ENCODE results near the gene SEPTIN6.

SEPTIN6 gene

GRCh38 chrX:119693040-119693995 lies at the start of gene SEPTIN6:
Gene SEPTIN6 (minus strand): TSS chrX:119693168. CDS start chrX:119693105, 63 bp downstream.
- no peak for DNase-seq

GRCh38 chrX:119738742-119739141 lies 45.8 kb upstream of the SEPTIN6 start:
- DNase-seq: no peak

GRCh38 chrX:119736206-119736764 lies 43.3 kb upstream of the SEPTIN6 start:
- DNase-seq: no peak

DNA sequence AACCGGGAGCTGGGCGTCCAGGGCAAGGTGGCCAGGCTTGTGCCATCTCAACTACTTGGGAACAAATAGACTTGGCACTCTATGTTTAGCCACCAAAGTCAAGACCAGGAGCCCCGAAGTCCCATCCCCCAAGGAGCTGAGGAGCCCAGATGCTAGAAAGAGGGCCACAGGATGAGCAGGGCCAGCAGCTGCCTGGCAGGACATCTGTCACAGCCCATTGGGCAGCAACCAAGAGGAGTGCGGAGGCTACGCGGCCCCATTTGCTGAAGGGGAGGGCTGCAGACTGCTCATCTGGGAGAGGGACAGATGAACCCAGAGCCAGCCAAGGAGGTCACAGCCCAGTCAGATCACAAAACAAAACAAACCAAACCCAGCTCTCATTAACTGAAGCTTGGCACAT lies 42.5 kb upstream of the SEPTIN6 start:
- no peak for DNase-seq

DNA sequence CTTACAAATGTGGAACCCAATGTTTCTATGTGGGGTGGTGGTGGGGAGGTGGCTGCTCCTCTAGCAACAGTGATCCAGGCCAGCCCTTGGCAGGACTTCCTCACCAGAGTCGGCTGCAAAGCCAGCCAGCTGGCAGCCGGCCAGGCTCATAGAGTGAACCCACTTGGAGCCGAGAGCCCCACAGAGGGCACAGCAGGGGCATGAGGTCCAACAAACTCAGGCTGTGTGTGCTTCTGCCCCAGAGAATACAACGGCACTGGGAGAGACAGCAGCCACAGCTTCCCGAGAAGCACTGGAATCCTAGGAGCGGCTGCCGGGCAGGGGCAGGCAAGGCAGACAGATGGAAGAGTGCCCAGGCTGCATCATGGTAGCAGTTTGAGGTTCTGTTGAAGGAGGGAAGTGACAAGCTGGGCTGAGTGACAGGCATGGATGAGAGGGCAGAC lies 42.0 kb upstream of the SEPTIN6 start:
- peak; percentile 50 for DNase-seq

DNA sequence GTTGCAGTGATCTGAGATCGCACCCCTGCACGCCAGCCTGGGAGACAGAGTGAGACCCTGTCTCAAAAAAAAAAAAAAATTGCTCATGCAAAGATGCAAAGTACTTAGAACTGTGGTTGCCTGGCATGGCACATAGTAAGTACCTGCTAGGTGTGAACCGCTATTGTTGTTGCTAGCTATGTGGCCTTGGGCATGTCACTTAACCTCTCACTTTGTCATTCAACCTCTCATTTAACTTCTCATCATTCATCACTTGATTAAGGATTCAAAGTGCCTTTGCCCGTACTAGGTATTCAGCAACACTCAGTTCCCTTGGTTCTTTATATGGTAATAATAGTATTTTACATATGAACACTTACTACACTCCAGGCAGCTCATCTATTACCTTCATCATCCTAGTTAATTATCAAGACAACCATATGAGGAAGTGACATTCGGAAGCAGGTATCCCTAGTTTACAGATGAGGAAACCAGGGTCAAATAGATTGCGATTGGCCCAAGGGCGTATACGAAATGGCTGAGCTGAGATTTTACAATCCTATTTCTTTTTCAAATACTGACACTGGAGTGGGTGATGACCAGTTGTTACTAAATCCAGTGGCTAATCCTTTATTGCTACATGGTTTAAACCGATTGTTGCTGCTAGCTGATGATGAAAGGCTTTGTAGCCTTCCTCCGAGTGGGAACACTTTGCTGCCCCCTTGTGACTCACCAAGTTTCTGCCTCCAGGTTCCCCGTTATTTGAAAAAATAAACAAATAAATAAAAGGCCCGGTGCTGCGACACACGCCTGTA lies 36.6 kb upstream of the SEPTIN6 start:
- DNase-seq: no peak

- no peak for DNase-seq
Observed at GRCh38 chrX:119728487-119728886, 35.5 kb upstream of the SEPTIN6 start.

- DNase-seq: no peak
Observed at GRCh38 chrX:119726900-119727555, 34.1 kb upstream of the SEPTIN6 start.

DNA sequence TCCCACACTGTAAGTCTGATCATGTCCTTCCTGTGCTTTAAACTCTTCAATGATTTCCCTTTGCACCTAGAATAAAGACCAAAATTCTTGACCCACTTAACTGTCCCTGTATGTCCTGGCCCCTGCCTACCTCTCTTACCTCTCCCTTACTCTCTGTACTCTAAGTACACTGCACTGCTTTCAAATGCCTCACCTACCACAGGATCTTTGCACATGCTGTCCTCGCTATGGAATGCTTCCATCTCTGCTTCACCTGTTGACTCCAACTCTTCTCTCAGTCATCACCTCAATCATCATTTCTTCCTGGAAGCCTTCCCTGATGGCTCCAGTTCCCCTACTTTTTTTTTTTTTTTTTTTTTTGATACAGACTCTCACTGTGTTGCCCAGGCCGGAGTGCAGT lies 29.0 kb upstream of the SEPTIN6 start:
- no peak for DNase-seq

DNA sequence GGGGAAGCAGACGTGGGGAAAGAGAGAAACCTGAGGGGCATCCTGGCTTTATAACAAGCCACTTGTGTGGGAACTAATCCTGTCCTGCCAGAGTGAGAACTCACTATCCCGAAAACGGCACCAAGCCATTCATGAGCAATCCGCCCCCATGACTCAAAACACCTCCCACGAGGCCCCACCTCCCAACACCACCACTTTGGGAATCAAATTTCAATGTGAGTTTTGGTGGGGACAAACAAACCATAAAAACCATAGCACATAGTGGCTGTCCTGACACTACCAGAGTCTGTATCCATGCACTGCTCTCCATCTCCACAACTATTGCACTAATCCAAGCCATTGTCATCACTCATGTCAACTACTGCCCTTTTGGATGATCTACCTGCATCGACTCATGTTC lies 28.5 kb upstream of the SEPTIN6 start:
- no peak for DNase-seq

DNA sequence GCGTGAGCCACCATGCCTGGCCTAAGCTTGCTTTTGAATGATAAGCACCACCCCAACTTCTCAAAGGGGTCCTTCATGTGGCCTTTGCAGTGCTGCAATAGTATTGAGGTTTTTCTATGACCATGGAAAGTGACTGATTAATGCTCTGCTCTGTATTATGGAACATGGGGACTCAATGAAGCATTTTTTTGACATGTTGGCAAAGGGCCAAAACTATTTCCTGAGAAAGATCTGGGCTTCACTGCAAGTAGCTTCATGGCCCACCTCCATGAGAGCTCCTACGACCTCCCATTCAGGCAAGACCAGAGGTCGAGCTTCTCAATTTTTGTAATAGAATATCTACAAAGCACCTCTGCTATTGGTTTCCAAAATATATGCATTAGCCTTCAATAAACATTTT lies 16.7 kb upstream of the SEPTIN6 start:
- DNase-seq: no peak

GRCh38 chrX:119708936-119709335 lies 16.0 kb upstream of the SEPTIN6 start:
- DNase-seq: no peak

DNA sequence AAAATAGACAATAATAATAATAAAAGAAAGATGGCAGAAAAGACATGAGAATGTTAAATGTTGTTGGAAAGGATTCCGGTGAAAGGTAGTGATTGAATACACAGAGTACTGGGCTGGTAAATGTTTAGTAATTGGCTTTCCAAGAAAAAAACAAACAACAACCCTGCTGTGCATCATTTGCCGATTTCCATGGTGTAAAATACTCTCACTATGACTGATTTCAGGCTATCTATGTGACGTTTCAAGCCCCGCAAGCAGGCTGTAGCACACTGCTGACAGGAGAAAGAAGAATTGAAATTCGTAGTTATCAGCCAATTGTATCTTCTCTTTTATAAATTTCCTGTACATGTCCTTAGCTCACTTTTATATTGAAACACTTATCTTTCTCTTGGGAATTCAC lies 13.6 kb upstream of the SEPTIN6 start:
- DNase-seq: no peak

DNA sequence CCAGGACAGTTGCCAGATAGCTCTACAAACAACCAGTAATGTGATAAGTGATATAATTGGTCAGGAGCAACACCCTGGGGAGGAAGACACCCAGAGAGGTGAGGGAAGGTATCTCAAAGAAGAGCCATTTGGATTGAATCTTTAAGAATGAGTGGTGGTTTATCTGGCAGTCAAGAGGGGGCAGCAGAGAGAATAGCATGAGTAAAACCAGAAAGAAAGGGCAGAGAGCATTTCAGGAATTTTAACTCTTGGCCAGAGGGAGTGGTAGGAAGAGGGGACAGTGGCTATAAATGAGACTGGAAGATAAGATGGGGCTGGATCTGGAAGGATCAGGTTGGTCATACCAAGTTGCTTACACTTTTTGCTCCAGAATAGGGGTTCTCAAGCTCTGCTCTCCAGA lies 5.9 kb upstream of the SEPTIN6 start:
- DNase-seq: peak; percentile 18

DNA sequence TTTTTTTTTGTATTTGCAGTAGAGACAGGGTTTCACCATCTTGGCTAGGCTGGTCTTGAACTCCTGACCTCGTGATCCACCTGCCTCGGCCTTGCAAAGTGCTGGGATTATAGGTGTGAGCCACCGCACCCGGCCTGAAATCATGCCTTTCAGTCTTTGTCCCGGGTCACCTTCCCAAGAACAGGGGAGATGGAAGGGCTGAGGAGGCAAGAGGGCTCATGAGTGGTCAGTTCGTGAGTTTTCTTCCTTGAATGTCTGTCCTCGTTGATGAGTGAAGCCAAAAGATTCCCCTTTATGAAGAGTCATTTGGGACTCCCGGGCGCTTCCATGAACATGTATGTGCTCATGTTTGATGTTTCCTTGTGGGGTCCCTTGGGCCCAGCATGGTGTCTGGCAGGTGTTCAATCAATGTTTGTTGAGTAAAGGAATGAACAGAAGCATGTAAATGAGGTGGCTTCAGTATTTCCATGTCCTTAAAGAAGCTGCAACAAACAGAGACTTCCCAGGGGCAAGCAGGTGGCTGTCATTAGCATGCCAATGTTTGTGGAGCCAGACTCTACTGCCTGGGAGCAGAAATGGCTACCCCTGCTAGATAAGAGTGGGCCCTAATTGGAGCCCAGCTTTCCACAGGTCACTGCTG lies 3.4 kb upstream of the SEPTIN6 start:
- DNase-seq: no peak

GRCh38 chrX:119695535-119696050 lies 2.6 kb upstream of the SEPTIN6 start:
- DNase-seq: no peak

GRCh38 chrX:119694601-119695534 lies 1.9 kb upstream of the SEPTIN6 start:
- DNase-seq: no peak

GRCh38 chrX:119693996-119694451 lies 1.1 kb upstream of the SEPTIN6 start:
- DNase-seq: no peak

- no peak for DNase-seq
Observed at GRCh38 chrX:119692191-119693039, 553 bp downstream of the SEPTIN6 start.
